GM19193 (cell line): ENCODE measurements around the gene MGLL.

Experiments used
- POLR2A ChIP-seq: IDR thresholded peaks from 4 replicates; pipeline ENCODE4 v1.6.1; 2011; ENCODE audit not compliant: insufficient read depth, insufficient read length; ENCODE audit errors: extremely low read depth

The MGLL gene

DNA sequence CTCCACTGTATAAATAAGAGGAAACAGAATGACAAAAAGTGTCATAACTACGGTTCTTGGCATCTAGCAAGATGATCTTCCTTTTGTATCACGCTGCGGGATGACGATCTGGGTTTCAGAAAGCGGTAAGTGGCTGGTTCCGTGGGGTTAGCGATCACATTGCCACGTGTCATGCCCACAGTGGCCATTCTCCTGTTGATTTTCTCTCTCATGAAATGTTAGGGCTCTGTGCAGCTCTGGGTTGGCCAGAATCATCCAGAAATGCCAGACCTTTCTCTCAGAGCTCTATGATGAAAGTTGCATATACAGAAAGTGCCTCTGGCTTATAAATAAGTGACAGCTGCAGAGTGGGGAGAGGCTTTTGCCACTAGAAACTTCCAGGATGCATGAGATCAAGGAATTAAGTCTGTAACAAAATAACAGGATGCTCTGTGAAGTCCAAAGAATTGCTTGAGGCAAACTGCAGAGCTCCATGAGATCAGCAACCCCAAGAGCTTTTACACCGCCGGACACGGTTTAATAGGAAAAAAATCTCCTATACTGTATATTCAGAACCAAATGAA is 78.0 kb downstream of the MGLL start:
- TF ChIP-seq POLR2A, result no peak

DNA sequence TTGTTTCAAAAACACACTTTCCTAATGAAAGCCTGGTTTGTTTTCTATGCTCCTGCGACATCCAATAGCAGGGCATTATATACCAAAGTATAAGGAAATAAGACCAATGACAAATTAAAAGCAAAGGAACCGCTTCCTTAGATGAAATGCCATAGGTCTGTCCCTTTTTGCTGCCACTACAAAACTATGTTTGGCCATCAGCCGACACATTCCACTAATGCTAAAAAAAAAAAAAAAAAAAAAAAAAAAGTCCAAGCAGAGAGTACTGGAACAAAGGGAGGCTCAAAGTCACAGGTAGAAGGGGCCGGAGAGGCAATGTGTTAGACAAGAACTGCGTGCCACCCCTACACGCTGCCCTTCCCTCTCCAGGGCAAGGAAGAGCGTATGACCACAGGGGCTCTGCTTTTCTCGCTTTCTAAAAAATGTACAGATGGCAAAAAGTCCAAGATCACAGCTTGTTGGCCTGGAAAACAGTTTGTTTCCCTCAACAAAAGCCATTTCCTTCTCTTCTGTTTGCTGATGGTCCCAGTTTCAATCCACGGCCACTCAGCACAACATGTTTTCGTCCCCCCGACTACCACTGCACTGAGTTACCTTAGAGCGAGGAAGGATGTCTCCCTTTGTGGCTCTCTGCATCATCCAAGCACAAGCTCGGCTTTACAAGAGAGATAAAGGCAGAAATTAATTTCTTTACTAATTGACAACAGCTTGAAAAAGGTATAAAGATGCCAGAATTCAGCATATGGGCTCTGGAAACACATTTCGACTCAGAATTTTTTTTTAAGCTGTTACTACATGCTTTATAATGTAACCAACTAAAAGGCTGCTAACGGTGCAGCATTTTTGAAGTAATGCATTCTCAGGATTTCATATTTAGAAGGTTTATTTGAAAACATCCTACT is 78.7 kb downstream of the MGLL start:
- TF ChIP-seq POLR2A, result no peak

DNA sequence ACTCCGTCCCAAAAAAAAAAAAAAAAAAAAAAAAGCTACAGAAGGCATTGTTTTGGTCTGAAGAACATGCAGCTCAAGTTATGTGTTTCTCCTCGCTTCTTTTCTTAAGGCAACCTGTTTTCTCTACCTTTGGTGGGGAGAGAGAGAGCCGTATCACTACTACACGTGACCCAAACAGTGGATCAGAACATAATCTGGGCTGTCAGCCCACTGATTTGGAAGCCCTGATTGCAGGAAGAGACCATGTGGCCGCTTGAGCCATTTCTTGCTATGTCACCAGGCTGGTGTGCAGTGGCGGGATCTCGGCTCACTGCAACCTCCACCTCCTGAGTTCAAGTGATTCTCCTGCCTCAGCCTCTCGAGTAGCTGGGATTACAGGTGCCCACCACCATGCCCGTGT is 79.7 kb downstream of the MGLL start:
- no peak for TF ChIP-seq POLR2A

DNA sequence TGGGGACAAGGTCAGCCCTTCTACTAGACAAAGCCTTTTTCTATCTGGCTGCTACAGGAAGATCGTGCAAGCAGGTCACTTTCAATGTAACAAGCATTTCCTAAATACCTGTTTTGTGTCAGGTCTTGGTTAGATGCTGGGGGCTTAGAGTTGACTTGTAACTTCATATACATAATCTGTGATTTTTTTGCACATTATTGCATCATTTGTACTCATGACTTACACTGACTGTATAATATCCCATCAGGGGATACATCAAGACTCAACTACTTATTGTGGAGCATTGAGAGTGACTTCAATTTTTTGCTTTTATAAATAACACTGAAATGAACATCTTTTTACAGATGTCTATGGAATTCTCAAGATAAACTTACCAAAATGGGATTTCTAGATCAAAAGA is 80.6 kb downstream of the MGLL start:
- TF ChIP-seq POLR2A, result no peak

DNA sequence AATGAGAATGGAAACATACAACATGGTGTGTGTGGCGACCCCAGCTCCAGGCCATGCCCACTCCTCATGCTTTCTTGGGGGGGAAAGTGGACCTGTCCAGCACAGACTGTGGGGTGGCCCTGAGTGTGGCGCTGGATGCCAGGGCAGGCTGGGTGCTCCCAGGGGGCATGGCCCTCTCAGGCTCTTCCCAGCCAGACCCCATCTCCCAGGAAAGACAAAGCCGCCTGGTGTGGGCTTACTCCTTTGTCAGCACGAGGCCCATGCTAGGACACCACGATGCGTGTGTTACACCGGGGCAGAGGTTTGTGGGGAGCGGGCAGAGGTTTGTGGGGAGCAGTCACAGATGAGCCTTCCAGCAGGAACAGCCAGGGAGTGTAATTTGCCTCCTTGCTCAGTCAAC is 81.1 kb downstream of the MGLL start:
- no peak for TF ChIP-seq POLR2A

DNA sequence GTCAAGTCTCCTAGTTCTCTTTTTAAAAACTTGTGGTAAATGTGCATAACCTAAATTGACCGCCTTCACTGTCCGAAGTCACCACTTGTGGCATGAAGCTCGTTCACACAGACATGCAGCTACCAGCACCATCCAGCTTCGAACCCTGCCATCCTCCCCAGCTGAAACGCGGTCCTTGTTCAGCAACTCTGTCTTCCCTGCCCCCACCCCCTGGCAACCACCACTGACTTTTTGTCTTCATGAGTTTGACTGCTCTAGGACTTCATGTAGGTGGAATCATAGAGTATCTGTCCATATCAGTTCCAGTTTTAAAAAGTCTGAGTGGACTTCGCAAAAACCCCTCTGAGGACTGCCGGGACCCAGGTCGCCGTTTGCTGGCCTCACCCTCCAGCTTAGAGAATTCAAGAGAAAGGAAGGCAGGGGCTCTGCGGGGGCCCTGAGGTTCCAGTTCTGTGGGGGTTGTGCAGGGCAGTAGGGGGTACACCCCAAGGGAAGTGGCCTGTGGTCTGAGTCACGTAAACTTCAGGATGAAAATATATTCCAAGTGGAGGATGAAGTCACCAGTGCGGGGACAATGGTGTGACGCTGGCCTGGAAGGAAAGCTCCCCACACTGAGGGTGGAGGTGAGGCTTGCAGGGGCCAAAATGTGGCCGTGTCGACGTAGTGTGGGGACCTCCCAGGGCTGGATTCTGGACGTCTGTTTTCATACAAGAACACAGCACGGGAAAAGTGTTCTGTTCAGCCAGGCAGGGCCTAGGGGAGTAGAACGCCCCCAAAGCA is 82.0 kb downstream of the MGLL start:
- TF ChIP-seq POLR2A, result no peak

DNA sequence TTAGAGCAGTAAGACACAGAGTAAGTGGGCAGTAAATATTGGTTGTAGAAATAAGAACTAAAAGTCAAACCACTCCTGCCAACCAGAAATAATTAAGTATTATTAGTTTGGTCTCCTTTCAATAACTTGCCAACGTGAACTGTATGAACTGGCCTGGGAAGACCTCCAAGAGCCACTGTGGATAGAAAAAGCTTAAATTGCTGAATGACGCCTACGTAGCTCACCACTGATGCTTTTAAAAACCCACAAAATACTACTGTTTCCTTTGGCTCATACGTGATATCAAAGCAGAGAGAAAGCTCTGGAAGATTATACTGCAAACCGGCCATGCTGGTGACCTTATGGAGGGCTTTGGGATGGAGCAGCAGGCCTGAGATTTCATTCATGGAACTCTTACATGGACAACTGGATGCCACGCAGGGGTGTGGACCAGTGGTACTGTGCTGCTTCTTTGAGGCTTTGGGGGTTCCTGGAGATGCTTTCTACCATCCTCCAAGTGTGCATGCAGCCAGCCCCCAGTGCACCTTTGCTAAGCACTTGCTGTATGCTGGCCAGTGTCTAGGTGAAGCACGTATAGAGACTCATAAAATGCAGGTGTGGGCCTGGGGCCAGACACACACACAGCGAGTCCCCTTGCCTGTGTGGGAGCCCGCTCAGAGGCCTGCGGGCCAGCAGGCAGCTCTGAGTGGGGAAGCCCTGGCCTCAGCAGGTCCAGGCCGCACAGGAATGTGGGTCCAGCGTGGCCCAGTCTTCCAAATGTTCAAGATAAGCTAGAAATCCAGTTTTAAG is 82.8 kb downstream of the MGLL start:
- no peak for TF ChIP-seq POLR2A

DNA sequence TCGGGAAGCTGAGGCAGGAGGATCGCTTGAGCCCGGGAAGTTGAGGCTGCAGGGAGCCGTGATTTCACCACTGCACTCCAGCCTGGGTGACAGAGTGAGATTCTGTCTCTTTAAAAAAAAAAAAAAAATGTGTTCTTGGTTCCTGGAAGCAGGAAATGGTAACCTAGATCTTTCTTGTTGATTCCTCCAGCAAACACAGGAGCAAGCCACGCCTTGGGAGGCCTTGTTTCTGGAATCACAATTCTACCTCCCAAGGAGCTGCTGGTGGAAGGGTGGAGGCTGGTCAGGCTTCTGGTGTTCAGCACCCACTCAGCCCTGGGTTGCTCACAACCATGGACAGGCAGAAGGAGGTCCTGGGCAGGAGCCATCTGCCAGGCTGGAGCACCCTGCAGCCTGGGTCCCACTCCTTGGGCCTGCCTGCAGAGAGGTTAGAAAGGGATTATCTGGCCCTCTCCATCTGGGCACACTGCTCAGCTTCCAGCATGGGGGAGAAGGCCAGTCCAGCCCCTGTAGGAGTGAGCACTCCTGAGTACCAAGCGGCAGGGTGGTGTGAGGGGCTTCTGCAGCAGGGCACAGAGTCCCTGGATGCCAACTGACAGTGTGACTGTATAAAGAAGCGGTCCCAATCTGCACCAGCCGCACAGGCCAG is 84.0 kb downstream of the MGLL start:
- TF ChIP-seq POLR2A, result no peak

DNA sequence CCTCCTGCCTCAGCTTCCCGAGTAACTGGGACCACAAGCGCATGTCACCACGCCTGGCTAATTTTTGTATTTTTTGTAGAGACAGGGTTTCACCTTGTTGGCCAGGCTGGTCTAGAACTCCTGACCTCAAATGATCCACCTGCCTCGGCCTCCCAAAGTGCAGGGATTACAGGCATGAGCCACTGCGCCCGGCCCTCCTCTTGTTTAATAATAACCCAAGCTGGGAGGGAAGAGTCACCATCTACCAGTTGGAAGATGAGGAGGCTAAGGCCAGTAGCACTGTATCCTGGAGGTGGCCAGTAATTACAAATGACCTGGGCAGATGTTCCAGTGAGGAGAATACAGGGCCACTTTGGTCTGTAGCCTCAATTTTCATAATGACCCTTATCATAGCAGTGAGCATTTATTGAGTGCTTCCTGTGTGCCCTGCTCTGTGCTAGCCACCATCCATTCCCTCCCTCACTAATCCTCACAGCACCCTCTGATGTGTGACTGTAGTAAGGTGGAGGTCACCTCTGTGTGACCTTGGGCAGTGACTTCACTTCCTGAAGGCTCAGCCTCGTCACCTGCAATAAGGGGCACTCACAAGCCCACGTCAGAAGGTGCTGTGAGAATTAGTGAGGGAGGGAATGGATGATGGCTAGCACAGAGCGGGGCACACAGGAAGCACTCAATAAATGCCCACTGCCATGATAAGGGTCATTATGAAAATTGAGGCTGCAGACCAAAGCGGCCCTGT is 85.3 kb downstream of the MGLL start:
- TF ChIP-seq POLR2A, result no peak

DNA sequence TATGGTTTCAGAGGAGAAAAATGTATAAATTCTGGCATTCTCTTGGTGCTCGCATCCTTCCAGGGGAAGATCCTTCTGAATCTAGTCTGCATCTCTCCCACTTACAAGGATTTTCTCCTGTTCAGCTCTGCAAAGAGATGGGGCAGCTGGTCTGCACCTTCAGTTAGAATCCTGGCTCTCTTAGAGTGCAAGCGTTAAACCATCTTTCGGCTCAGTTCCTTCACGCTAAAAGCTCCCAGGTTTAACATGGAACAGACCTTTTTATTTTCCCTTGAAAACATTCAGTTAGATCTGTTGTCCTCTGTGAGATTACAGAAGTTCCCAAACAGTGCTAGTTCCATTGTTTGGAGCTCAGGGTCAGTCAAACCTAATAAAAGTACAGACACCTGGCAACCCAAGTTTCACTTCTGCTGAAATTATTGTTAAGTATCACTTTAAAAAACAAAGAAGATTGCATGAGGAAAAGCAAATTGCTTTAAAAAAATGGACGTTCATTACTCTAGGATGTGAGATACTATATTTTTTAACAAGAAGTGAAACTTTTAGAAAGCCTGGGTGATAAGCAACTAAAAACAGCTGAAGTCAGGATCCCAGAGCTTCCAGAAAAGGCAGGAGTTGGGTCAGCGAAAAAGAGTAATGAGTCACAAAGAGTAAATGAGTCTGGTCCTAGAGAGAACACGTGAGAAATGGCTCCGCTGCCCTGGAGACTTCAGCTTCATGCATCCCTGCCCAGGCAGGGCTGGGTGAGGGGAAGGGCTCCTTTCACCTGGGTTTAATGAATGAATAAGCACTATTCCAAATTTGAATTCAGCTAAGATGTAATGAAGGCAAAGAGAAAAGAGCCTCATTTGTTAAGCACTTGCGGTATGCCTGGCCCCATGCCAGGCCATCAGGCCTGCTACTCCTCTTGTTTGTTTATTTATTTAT is 86.3 kb downstream of the MGLL start:
- no peak for TF ChIP-seq POLR2A

DNA sequence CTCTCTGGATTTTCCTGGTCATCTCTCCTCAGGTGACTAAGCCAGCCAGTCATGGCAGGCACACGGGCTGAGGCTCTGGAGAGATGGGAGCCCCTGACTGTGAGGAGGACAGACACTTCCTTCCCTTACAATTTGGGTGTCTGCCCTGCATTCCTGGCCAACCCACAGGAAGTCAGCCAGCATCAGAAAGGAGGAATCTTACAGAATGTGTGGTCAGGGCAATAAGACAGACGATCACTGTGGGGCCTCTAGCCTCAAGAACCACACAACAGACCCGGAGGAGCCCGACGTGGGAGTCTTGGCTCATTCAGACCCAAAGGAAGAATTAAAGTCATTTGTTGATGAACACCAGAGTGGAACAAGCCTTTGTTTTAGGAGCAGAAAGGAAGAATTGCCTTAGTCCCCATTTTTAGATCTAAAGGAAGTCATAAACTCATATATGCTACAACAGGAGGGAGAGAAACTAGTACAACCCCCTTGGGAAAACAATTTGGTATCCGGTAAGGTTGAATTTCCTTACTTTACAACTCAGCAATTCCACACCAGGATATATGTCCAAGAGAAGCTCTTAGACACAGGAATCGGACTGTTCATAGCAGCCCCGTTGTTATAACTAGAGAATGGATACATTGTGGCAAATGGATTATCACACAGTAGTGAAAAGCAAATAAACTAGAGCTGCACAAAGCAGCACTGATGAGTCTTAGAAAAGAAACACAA is 87.4 kb downstream of the MGLL start:
- no peak for TF ChIP-seq POLR2A

DNA sequence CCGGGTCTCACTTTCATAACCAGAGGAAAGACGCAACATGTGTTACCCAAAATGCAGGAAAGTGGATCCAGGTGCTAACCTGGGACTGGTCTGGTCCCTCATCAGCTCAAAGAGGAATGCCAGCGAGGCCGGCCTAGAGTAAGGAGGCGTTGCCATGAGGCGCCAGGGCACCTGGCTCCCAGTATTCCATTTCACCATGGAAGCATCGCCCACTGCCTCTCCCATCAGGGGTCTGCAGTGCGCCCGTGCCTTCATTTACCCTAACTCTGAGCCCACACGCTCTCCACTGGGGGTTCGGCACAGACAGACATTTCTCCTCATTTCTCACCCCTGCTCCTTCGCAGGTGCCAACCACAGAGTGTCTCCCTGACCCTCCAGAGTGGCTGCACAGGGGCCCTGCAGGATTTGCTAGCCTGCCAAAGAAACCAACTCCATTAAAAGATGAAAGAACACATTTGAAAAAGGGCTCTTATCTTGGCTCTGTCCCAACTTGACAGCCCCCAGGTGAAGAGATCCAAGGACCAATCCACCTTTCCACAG is 88.1 kb downstream of the MGLL start:
- TF ChIP-seq POLR2A, result no peak
